Measurements from ENCODE around the gene OR10K2.

OR10K2 gene

DNA sequence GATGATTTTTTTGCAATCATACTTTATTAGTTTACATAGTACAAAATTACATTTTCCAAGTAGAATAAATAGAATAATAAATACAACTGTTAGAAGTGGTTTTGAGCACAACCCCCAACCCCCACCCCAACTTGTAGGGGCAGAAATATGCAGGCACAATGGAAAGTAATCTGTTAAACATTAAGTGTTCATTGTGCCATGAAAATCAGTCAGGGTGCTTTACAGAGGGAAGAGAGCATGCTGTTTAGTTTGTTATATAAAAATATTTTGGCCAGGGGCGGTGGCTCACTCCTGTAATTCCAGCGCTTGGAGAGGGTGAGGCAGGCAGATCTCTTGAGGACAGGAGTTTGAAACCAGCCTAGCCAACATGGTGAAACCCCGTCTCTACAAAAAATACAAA lies 29.4 kb downstream of the OR10K2 start:
- no peak for TF ChIP-seq CTCF (IDR thresholded peaks at IDR 0.05)

- TF ChIP-seq CTCF (IDR thresholded peaks at IDR 0.05) = no peak
Observed at GRCh38 chr1:158393476-158393875, 32.6 kb downstream of the OR10K2 start.

- no peak for TF ChIP-seq CTCF (IDR thresholded peaks at IDR 0.05)
Observed at GRCh38 chr1:158391099-158391498, 34.9 kb downstream of the OR10K2 start.

- no peak for TF ChIP-seq CTCF (IDR thresholded peaks at IDR 0.05)
Observed at GRCh38 chr1:158390331-158390730, 35.7 kb downstream of the OR10K2 start.

GRCh38 chr1:158374860-158375259 lies 51.2 kb downstream of the OR10K2 start:
- no peak for TF ChIP-seq CTCF (IDR thresholded peaks at IDR 0.05)

- no peak for TF ChIP-seq CTCF (IDR thresholded peaks at IDR 0.05)
Observed at GRCh38 chr1:158371188-158371953, 54.7 kb downstream of the OR10K2 start.

Data from LNCAP (cell line).